Muscle of leg (tissue), 11 donors: ENCODE results near the gene SETMAR. TPM values are rescaled to one million over a fixed set of nuclear protein-coding genes. Genes with fewer than 3 reads are reported as not detected.

Experiments used
- DNase-seq: peaks from one replicate; pipeline ENCODE4 v3.0.0; 2013
- H3K27ac ChIP-seq: one replicate; pipeline ENCODE4 v1.5.1; 2013; ENCODE audit warnings: mild to moderate bottlenecking, low read length, control low read depth
- H3K27me3 ChIP-seq: one replicate; pipeline ENCODE4 v1.6.1; 2013; ENCODE audit warnings: low read length; ENCODE audit not compliant: control insufficient read depth, insufficient read depth
- H3K36me3 ChIP-seq: one replicate; pipeline ENCODE4 v1.6.1; 2013; ENCODE audit warnings: low read length; ENCODE audit not compliant: control insufficient read depth, insufficient read depth
- H3K4me1 ChIP-seq: one replicate; pipeline ENCODE4 v1.6.1; 2013; ENCODE audit warnings: low read length; ENCODE audit not compliant: control insufficient read depth, insufficient read depth
- H3K4me3 ChIP-seq: one replicate; pipeline ENCODE4 v1.5.1; 2013; ENCODE audit warnings: low read length, control low read depth
- H3K9me3 ChIP-seq: replicated peaks from 2 replicates; pipeline ENCODE4 v1.6.1; 2013; ENCODE audit warnings: low read depth, low read length; ENCODE audit not compliant: control insufficient read depth
- WGBS: methylation state at CpG from one replicate; pipeline ENCODE4 v1.1.5; 2013; ENCODE audit warnings: missing lambda C conversion rate; ENCODE audit not compliant: insufficient coverage; 5-methylcytosine and 5-hydroxymethylcytosine counted together
- polyA plus RNA-seq, 8 donors: library from polyadenylated mRNA; unstranded; fragments of 120-200 nt; gene quantifications; one replicate each; pipeline versions ENCODE4 v1.2.1 to v1.2.3, GENCODE V29; 2013; ENCODE audit warnings: inconsistent platforms in 1 of 8, low replicate concordance in 1 of 8; ENCODE audit not compliant: insufficient read length in 8 of 8, insufficient read depth in 1 of 8
- total RNA-seq: library from RNA; stranded (reverse); fragments of 120-200 nt; gene quantifications from one replicate; pipeline ENCODE4 v1.2.4, GENCODE V29; 2013

The SETMAR gene
- total and polyA plus RNA-seq, 9 donors = 14.4 to 20.4 (median 16.3) TPM

DNA sequence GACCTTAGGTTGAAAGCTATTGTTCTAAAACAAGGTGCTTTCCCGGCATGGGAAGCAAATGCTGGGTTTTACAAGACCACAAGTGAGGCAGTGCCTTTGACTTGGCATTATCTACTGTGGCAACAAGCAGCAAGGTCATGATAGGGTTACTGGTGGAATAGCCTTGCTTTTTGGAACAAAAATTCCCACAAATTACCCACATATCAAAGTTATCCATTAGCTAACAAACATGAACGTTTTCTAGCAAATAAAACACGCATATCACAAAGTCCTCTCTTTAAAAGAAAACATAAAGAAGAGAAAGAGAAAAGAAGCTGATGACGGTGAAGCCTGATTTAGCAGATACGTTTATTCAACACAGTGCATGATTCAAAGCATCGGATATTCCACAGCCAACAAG, 57.6 kb downstream of the SETMAR start:
- no peaks in the 10 kb centered on the region for H3K27me3 ChIP-seq
- 94% methylated on average over 3 of the region's 6 CpGs for WGBS
- DNase-seq = no peak
- no peak overlapping the region for H3K4me3 ChIP-seq
- H3K9me3 ChIP-seq = no peaks in the 10 kb centered on the region
- peaks cover 2% of the 10 kb centered on the region for H3K4me1 ChIP-seq
- H3K27ac ChIP-seq = no peak overlapping the region
- H3K36me3 ChIP-seq = peaks cover 3% of the 10 kb centered on the region

DNA sequence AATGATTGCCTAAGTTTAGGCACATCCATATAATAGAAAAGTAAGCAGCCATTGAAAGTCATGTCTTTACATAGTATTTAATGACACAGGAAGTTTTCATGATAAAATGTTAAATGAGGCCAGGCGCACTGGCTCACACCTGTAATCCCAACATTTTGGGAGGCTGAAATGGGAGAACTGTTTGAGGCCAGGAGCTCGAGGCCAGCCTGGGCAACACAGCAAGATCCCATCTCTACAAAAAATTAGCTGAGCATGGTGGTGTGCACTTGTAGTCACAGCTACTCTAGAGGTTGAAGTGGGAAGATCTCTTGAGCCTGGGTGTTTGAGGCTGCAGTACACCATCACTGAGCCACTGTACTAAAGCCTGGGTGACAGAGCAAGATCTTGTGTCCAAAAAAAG, 59.4 kb downstream of the SETMAR start:
- Histone ChIP-seq H3K9me3 (no peaks in the 10 kb centered on the region), H3K36me3 (peaks cover 3% of the 10 kb centered on the region), H3K27me3 (no peaks in the 10 kb centered on the region), H3K4me1 (no peaks in the 10 kb centered on the region), H3K27ac (no peak overlapping the region), H3K4me3 (no peak overlapping the region)
- DNase-seq = no peak
- WGBS = no CpG with 5 or more reads among the region's 2 CpGs

Other genes with a start within 250 kb of the SETMAR start
- 26.1 TPM for gene SUMF1, start 163.9 kb downstream of the SETMAR start, total RNA-seq
- gene SUMF1, start 163.9 kb downstream of the SETMAR start, polyA plus RNA-seq = 10 to 100 TPM; 14.4 to 26.2 (median 17.0) TPM
- gene ITPR1, start 190.0 kb downstream of the SETMAR start, total RNA-seq = 34.4 TPM
- 10 to 100 TPM; 15.4 to 26.4 (median 20.3) TPM for gene ITPR1, start 190.0 kb downstream of the SETMAR start, polyA plus RNA-seq